PFSK-1 (cell line): ENCODE measurements around the gene STRN4.

Experiments used
- FOXP2 ChIP-seq: optimal IDR thresholded peaks from 2 replicates; pipeline ENCODE3; 2011; ENCODE audit warnings: borderline replicate concordance, control low read depth, inconsistent platforms; ENCODE audit not compliant: insufficient read depth; ENCODE audit errors: extremely low read length, extremely low read depth
- POLR2AphosphoS5 ChIP-seq: IDR thresholded peaks from 2 replicates; pipeline ENCODE4 v1.6.1; 2012; ENCODE audit warnings: low read depth, mild to moderate bottlenecking, control low read depth, low read length, moderate library complexity
- REST ChIP-seq, 2 experiments: IDR thresholded peaks; 2 replicates each; pipeline versions ENCODE4 v1.6.1 to v1.8.0; 2011 to 2012; ENCODE audit warnings: low read depth in 2 of 2, low read length in 2 of 2, control low read depth in 1 of 2, inconsistent platforms in 1 of 2, mild to moderate bottlenecking in 1 of 2, moderate library complexity in 1 of 2; ENCODE audit not compliant: insufficient read depth in 1 of 2
- SIN3A ChIP-seq: IDR thresholded peaks from 2 replicates; pipeline ENCODE4 v1.6.1; 2012; ENCODE audit warnings: mild to moderate bottlenecking, low read length, moderate library complexity, borderline replicate concordance; ENCODE audit not compliant: insufficient read depth
- TAF1 ChIP-seq: IDR thresholded peaks from 2 replicates; pipeline ENCODE4 v1.6.1; 2012; ENCODE audit warnings: low read length, control low read depth, borderline replicate concordance; ENCODE audit not compliant: insufficient read depth

Gene STRN4

GRCh38 chr19:46736531-46737297 is 9.5 kb downstream of the STRN4 start:
- TF ChIP-seq TAF1 (no peak), POLR2AphosphoS5 (no peak), FOXP2 (no peak), SIN3A (no peak), REST (IDR thresholded peaks at IDR 0.05; ENCODE audit: insufficient read depth in 1 of 2, low read depth in 2 of 2, low read length in 2 of 2) (no peak)

GRCh38 chr19:46733690-46734292 is 12.5 kb downstream of the STRN4 start:
- TF ChIP-seq TAF1: no peak
- TF ChIP-seq POLR2AphosphoS5: no peak
- TF ChIP-seq REST (IDR thresholded peaks at IDR 0.05; ENCODE audit: insufficient read depth in 1 of 2, low read depth in 2 of 2, low read length in 2 of 2): no peak
- no peak for TF ChIP-seq FOXP2
- no peak for TF ChIP-seq SIN3A

- TF ChIP-seq SIN3A: no peak
- no peak for TF ChIP-seq TAF1
- TF ChIP-seq FOXP2: no peak
- no peak for TF ChIP-seq POLR2AphosphoS5
- no peak for TF ChIP-seq REST (IDR thresholded peaks at IDR 0.05; ENCODE audit: insufficient read depth in 1 of 2, low read depth in 2 of 2, low read length in 2 of 2)
Observed at GRCh38 chr19:46732966-46733689, 13.1 kb downstream of the STRN4 start.

- TF ChIP-seq TAF1: no peak
- TF ChIP-seq REST (IDR thresholded peaks at IDR 0.05; ENCODE audit: insufficient read depth in 1 of 2, low read depth in 2 of 2, low read length in 2 of 2): no peak
- no peak for TF ChIP-seq POLR2AphosphoS5
- no peak for TF ChIP-seq SIN3A
- no peak for TF ChIP-seq FOXP2
Observed at GRCh38 chr19:46732172-46732938, 13.9 kb downstream of the STRN4 start.
